Neural cell (in vitro differentiated cells): Measurements from ENCODE around the gene DOCK10. TPM values are rescaled to one million over a fixed set of nuclear protein-coding genes. Genes with fewer than 3 reads are reported as not detected.

Experiments used
- H2AFZ ChIP-seq: fragments of 200-600, 300-800 bp; sonication (generic), shearing (Covaris generic); 2 replicates; pipeline ENCODE4 v1.6.0; 2014; ENCODE audit warnings: low read depth, mild to moderate bottlenecking, antibody characterized with exemption, low read length, moderate library complexity
- H3F3A ChIP-seq: fragments of 200-600 bp; shearing (Covaris generic); 2 replicates; pipeline ENCODE4 v1.6.1; 2016; ENCODE audit warnings: mild to moderate bottlenecking, moderate library complexity, mixed read lengths, antibody characterized with exemption, low read length; ENCODE audit not compliant: insufficient read depth, poor library complexity, severe bottlenecking
- H3K27ac ChIP-seq: fragments of 200-600, 300-800 bp; sonication (generic), shearing (Covaris generic); 2 replicates; pipeline ENCODE4 v1.5.1; 2014; ENCODE audit warnings: mild to moderate bottlenecking, low read length, moderate library complexity
- H3K27me3 ChIP-seq: fragments of 300-800, 200-600 bp; sonication (generic), shearing (Covaris generic); 2 replicates; pipeline ENCODE4 v1.6.0; 2014; ENCODE audit warnings: mild to moderate bottlenecking, low read depth, low read length, moderate library complexity; ENCODE audit not compliant: insufficient read depth
- H3K36me3 ChIP-seq: fragments of 300-800, 200-600 bp; sonication (generic), shearing (Covaris generic); 2 replicates; pipeline ENCODE4 v1.5.1; 2014; ENCODE audit warnings: mild to moderate bottlenecking, antibody characterized with exemption, low read length, moderate library complexity; ENCODE audit not compliant: insufficient read depth
- H3K4me2 ChIP-seq: fragments of 300-800, 200-600 bp; sonication (generic), shearing (Covaris generic); 2 replicates; pipeline ENCODE4 v1.6.0; 2014; ENCODE audit warnings: mild to moderate bottlenecking, low read length
- H3K4me3 ChIP-seq: fragments of 300-800, 200-600 bp; sonication (generic), shearing (Covaris generic); 2 replicates; pipeline ENCODE4 v1.5.1; 2014; ENCODE audit warnings: mild to moderate bottlenecking, low read length, moderate library complexity
- H3K79me2 ChIP-seq: fragments of 200-600 bp; shearing (Covaris generic); replicated peaks from 2 replicates; pipeline ENCODE4 v1.6.0; 2014; ENCODE audit warnings: mild to moderate bottlenecking, low read length, moderate library complexity; ENCODE audit not compliant: insufficient read depth
- H3K9ac ChIP-seq: fragments of 300-800, 200-600 bp; sonication (generic), shearing (Covaris generic); 2 replicates; pipeline ENCODE4 v1.6.1; 2016; ENCODE audit warnings: mild to moderate bottlenecking, low read length, mixed read lengths
- H3K9me2 ChIP-seq: fragments of 200-600 bp; shearing (Covaris generic); 2 replicates; pipeline ENCODE4 v1.6.1; 2016; ENCODE audit warnings: mild to moderate bottlenecking, low read length, mixed read lengths; ENCODE audit not compliant: insufficient read depth
- H3K9me3 ChIP-seq: fragments of 200-600, 300-800 bp; sonication (generic), shearing (Covaris generic); 2 replicates; pipeline ENCODE4 v1.6.1; 2016; ENCODE audit warnings: mild to moderate bottlenecking, mixed run types, low read length, moderate library complexity, mixed read lengths
- H4K20me1 ChIP-seq: fragments of 200-600 bp; shearing (Covaris generic); 2 replicates; pipeline ENCODE4 v1.6.1; 2016; ENCODE audit warnings: mild to moderate bottlenecking, mixed run types; ENCODE audit not compliant: insufficient read depth
- EP300 ChIP-seq: fragments of 450-650 bp; conservative IDR thresholded peaks from 2 replicates; pipeline ENCODE4 v1.6.1; 2014; ENCODE audit warnings: antibody characterized with exemption, mild to moderate bottlenecking, moderate library complexity; ENCODE audit not compliant: poor library complexity, severe bottlenecking
- EZH2 ChIP-seq: fragments of 200-600, 300-800 bp; shearing (Covaris generic), sonication (generic); IDR thresholded peaks from 2 replicates; pipeline ENCODE4 v1.6.1; 2014; ENCODE audit warnings: antibody characterized with exemption, low read length, borderline replicate concordance, mild to moderate bottlenecking; ENCODE audit not compliant: insufficient read depth, poor library complexity, severe bottlenecking
- MXI1 ChIP-seq: fragments of 450-650 bp; conservative IDR thresholded peaks from 2 replicates; pipeline ENCODE4 v1.6.1; 2014; ENCODE audit warnings: antibody characterized with exemption, mild to moderate bottlenecking; ENCODE audit not compliant: poor library complexity, severe bottlenecking
- POLR2AphosphoS5 ChIP-seq: IDR thresholded peaks from 2 replicates; pipeline ENCODE4 v1.6.1; 2012
- RAD21 ChIP-seq: fragments of 450-650 bp; conservative IDR thresholded peaks from 2 replicates; pipeline ENCODE4 v1.6.1; 2014; ENCODE audit warnings: antibody characterized with exemption, mild to moderate bottlenecking, moderate library complexity
- SMC3 ChIP-seq: fragments of 450-650 bp; conservative IDR thresholded peaks from 2 replicates; pipeline ENCODE4 v1.6.1; 2014; ENCODE audit warnings: antibody characterized with exemption, mild to moderate bottlenecking, moderate library complexity; ENCODE audit not compliant: poor library complexity
- TAF1 ChIP-seq: IDR thresholded peaks from 2 replicates; pipeline ENCODE4 v1.6.1; 2012; ENCODE audit warnings: low read depth
- polyA plus RNA-seq: library from polyadenylated mRNA; depleted of rRNA; stranded (reverse); fragments of >200 nt; gene quantifications from 2 replicates; pipeline ENCODE4 v1.2.3, GENCODE V29; 2014
- TF ChIP-seq, protein P1 (sequence below): IDR thresholded peaks from 2 replicates; pipeline ENCODE4 v1.6.1; 2012; ENCODE audit warnings: borderline replicate concordance
- TF ChIP-seq, protein P2 (sequence below): fragments of 450-650 bp; IDR thresholded peaks from 2 replicates; pipeline ENCODE4 v1.5.1; 2014; ENCODE audit warnings: antibody characterized with exemption, mild to moderate bottlenecking, moderate library complexity; ENCODE audit not compliant: poor library complexity, severe bottlenecking

The DOCK10 gene
- polyA plus RNA-seq, 1 donor from 2014 or later, result 0.37 TPM

DNA sequence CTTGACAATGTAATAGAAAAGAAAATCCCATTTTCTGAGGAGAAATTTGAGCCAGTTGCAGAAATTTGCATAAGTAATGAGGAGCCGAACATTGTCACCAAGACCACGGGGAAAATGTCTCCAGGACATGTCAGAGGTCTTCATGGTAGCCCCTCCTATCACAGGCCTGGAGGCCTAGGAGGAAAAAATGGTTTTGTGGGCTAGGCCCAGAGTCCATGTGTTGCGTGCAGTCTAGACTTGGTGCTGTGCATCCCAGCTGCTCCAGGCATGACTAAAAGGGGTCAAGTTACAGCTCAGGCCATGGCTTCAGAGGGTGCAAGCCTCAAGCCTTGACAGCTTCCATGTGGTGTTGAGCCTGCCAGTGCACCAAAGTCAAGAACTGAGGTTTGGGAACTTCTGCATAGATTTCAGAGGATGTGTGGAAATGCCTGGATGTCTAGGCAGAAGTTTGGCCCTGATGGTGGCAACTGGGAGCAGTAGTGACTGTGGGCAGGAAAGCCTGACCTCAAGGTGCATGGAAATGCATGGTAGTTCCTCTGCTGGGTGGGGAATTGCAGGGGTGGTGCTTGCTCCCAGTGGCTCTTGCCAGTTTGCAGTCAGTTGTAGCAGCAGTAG, 284.2 kb downstream of the DOCK10 start:
- no peaks in the 10 kb centered on the region for H3K27me3 ChIP-seq
- H2AFZ ChIP-seq, result no peak overlapping the region

DNA sequence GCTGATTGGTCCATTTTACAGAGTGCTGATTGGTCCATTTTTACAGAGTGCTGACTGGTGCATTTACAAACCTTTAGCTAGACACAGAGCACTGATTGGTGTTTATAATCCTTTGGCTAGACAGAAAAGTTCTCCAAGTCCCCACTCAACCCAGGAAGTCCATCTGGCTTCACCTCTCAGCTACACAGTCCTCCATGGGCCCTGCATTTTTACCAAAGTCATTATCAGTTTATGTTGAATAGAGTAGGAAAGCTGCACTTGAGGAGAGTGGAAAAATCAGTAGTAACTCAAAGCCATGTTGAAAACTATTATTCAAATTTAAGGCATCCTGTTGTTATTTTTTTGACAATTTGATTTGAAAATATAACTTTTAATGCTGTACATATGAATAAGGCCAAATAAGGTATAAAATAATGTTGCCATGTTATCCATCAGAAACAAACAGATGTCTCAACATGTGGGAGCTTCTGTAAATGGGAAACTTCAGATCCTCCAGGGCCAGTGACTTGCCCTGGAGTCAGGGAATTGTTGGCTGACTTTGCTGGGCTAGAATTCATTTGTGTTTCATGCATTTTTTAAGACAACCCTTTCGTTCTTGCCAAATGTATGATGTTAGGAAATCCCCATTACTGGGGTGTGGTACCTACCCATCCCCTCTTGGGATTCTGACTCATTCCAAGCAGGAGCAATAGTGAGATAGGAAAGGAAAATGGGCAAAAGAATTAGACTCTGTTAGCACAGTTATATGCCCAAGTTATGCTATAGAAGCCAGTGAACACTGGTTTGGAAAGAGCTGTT, 288.3 kb downstream of the DOCK10 start:
- H3K36me3 ChIP-seq, result no peaks in the 10 kb centered on the region
- no peak overlapping the region for H2AFZ ChIP-seq
- H3K79me2 ChIP-seq, result no peaks in the 10 kb centered on the region
- H3F3A ChIP-seq, result no peaks in the 10 kb centered on the region
- no peak overlapping the region for H3K27ac ChIP-seq
- H3K9me2 ChIP-seq, result no peaks in the 10 kb centered on the region
- H3K27me3 ChIP-seq, result no peaks in the 10 kb centered on the region
- H3K4me2 ChIP-seq, result no peak overlapping the region
- no peak overlapping the region for H3K4me3 ChIP-seq
- no peaks in the 10 kb centered on the region for H4K20me1 ChIP-seq
- H3K9ac ChIP-seq, result no peak overlapping the region
- peaks cover 7% of the 10 kb centered on the region for H3K9me3 ChIP-seq
- TF ChIP-seq RAD21 (no peak), POLR2AphosphoS5 (no peak), TAF1 (no peak), EP300 (no peak), SMC3 (no peak), EZH2 (no peak)
- TF ChIP-seq, protein P1, sequence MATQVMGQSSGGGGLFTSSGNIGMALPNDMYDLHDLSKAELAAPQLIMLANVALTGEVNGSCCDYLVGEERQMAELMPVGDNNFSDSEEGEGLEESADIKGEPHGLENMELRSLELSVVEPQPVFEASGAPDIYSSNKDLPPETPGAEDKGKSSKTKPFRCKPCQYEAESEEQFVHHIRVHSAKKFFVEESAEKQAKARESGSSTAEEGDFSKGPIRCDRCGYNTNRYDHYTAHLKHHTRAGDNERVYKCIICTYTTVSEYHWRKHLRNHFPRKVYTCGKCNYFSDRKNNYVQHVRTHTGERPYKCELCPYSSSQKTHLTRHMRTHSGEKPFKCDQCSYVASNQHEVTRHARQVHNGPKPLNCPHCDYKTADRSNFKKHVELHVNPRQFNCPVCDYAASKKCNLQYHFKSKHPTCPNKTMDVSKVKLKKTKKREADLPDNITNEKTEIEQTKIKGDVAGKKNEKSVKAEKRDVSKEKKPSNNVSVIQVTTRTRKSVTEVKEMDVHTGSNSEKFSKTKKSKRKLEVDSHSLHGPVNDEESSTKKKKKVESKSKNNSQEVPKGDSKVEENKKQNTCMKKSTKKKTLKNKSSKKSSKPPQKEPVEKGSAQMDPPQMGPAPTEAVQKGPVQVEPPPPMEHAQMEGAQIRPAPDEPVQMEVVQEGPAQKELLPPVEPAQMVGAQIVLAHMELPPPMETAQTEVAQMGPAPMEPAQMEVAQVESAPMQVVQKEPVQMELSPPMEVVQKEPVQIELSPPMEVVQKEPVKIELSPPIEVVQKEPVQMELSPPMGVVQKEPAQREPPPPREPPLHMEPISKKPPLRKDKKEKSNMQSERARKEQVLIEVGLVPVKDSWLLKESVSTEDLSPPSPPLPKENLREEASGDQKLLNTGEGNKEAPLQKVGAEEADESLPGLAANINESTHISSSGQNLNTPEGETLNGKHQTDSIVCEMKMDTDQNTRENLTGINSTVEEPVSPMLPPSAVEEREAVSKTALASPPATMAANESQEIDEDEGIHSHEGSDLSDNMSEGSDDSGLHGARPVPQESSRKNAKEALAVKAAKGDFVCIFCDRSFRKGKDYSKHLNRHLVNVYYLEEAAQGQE, result no peak
- TF ChIP-seq, protein P2, sequence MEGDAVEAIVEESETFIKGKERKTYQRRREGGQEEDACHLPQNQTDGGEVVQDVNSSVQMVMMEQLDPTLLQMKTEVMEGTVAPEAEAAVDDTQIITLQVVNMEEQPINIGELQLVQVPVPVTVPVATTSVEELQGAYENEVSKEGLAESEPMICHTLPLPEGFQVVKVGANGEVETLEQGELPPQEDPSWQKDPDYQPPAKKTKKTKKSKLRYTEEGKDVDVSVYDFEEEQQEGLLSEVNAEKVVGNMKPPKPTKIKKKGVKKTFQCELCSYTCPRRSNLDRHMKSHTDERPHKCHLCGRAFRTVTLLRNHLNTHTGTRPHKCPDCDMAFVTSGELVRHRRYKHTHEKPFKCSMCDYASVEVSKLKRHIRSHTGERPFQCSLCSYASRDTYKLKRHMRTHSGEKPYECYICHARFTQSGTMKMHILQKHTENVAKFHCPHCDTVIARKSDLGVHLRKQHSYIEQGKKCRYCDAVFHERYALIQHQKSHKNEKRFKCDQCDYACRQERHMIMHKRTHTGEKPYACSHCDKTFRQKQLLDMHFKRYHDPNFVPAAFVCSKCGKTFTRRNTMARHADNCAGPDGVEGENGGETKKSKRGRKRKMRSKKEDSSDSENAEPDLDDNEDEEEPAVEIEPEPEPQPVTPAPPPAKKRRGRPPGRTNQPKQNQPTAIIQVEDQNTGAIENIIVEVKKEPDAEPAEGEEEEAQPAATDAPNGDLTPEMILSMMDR, result no peak

More for the DNA sequence above, 284.2 kb downstream of the DOCK10 start:
- Histone ChIP-seq H3K9ac (no peak overlapping the region), H3K79me2 (no peaks in the 10 kb centered on the region), H3K9me2 (no peaks in the 10 kb centered on the region), H3K9me3 (peaks cover 7% of the 10 kb centered on the region), H3K27ac (no peak overlapping the region), H3K36me3 (no peaks in the 10 kb centered on the region), H3K4me3 (no peak overlapping the region), H4K20me1 (no peaks in the 10 kb centered on the region), H3K4me2 (no peak overlapping the region), H3F3A (no peaks in the 10 kb centered on the region)
- TF ChIP-seq EP300, result no peak
- TF ChIP-seq TAF1, result no peak
- no peak for TF ChIP-seq SMC3
- TF ChIP-seq RAD21, result no peak
- TF ChIP-seq, protein P1, result no peak
- no peak for TF ChIP-seq MXI1
- TF ChIP-seq, protein P2, result no peak
- no peak for TF ChIP-seq EZH2
- TF ChIP-seq POLR2AphosphoS5, result no peak
